SK-N-SH treated with all-trans-retinoic acid at 6 μM for 48 hours (cell line): ENCODE measurements around the gene NOXO1.

ENCODE experiments used
- ATAC-seq: fragments of 200-7000 bp; cut with Tn5 transposase; 3 replicates; pipeline ENCODE4 v1.9.1; 2020; ENCODE audit warnings: mild to moderate bottlenecking, moderate library complexity
- ARNTL ChIP-seq: fragments of 450-650 bp; formaldehyde crosslinking; IDR thresholded peaks from 2 replicates; pipeline ENCODE4 v1.5.0; 2020; ENCODE audit warnings: low read depth, mild to moderate bottlenecking, moderate library complexity, borderline replicate concordance
- BACH2 ChIP-seq: fragments of 250-450 bp; sonication (Bioruptor Pico); IDR thresholded peaks from 2 replicates; pipeline ENCODE4 v1.9.0; 2021; ENCODE audit warnings: mild to moderate bottlenecking, borderline replicate concordance
- CREB5 ChIP-seq: fragments of 250-450 bp; sonication (Bioruptor Pico); IDR thresholded peaks from 2 replicates; pipeline ENCODE4 v1.5.1; 2020; ENCODE audit warnings: low read depth, mild to moderate bottlenecking, moderate library complexity
- CSDC2 ChIP-seq: fragments of 250-450 bp; sonication (Bioruptor Pico); IDR thresholded peaks from 2 replicates; pipeline ENCODE4 v1.5.0; 2020; ENCODE audit warnings: mild to moderate bottlenecking, moderate library complexity
- CSRNP3 ChIP-seq: fragments of 250-450 bp; sonication (Bioruptor Pico); IDR thresholded peaks from 2 replicates; pipeline ENCODE4 v1.5.1; 2021; ENCODE audit warnings: mild to moderate bottlenecking, moderate library complexity
- ESRRG ChIP-seq: fragments of 250-450 bp; sonication (Bioruptor Pico); IDR thresholded peaks from 2 replicates; pipeline ENCODE4 v1.6.1; 2021; ENCODE audit warnings: mild to moderate bottlenecking
- GLIS3 ChIP-seq: fragments of 250-450 bp; sonication (Bioruptor Pico); IDR thresholded peaks from 2 replicates; pipeline ENCODE4 v1.5.0; 2020; ENCODE audit warnings: mild to moderate bottlenecking, moderate library complexity
- ISL1 ChIP-seq: fragments of 250-450 bp; sonication (Bioruptor Pico); IDR thresholded peaks from 2 replicates; pipeline ENCODE4 v2.1.2; 2022; ENCODE audit warnings: mild to moderate bottlenecking, moderate library complexity
- PATZ1 ChIP-seq: fragments of 250-450 bp; sonication (Bioruptor Pico); IDR thresholded peaks from 2 replicates; pipeline ENCODE4 v1.8.0; 2020; ENCODE audit warnings: mild to moderate bottlenecking, moderate library complexity, borderline replicate concordance
- POU6F1 ChIP-seq: fragments of 250-450 bp; sonication (Bioruptor Pico); IDR thresholded peaks from 2 replicates; pipeline ENCODE4 v1.8.0; 2021; ENCODE audit warnings: low read depth, mild to moderate bottlenecking, moderate library complexity, borderline replicate concordance
- PPARA ChIP-seq: fragments of 250-450 bp; sonication (Bioruptor Pico); IDR thresholded peaks from 2 replicates; pipeline ENCODE4 v1.5.0; 2020; ENCODE audit warnings: mild to moderate bottlenecking, borderline replicate concordance
- RARB ChIP-seq: fragments of 250-450 bp; sonication (Bioruptor Pico); IDR thresholded peaks from 2 replicates; pipeline ENCODE4 v1.8.0; 2021; ENCODE audit warnings: mild to moderate bottlenecking, moderate library complexity
- SNAI2 ChIP-seq: fragments of 250-450 bp; sonication (Bioruptor Pico); IDR thresholded peaks from 2 replicates; pipeline ENCODE4 v1.5.0; 2020; ENCODE audit warnings: mild to moderate bottlenecking, moderate library complexity
- TCF4 ChIP-seq: fragments of 250-450 bp; sonication (Bioruptor Pico); IDR thresholded peaks from 2 replicates; pipeline ENCODE4 v1.8.0; 2021; ENCODE audit warnings: mild to moderate bottlenecking, moderate library complexity, borderline replicate concordance
- TOX ChIP-seq: fragments of 250-450 bp; sonication (Bioruptor Pico); IDR thresholded peaks from 2 replicates; pipeline ENCODE4 v1.8.0; 2021; ENCODE audit warnings: mild to moderate bottlenecking, moderate library complexity, borderline replicate concordance
- ZC3H10 ChIP-seq: fragments of 250-450 bp; sonication (Bioruptor Pico); IDR thresholded peaks from 2 replicates; pipeline ENCODE4 v1.5.1; 2021; ENCODE audit warnings: mild to moderate bottlenecking, moderate library complexity
- ZFP30 ChIP-seq: fragments of 450-650 bp; formaldehyde crosslinking; IDR thresholded peaks from 2 replicates; pipeline ENCODE4 v1.5.0; 2022; ENCODE audit warnings: mild to moderate bottlenecking, moderate library complexity
- ZNF565 ChIP-seq: fragments of 450-650 bp; formaldehyde crosslinking; conservative IDR thresholded peaks from 2 replicates; pipeline ENCODE4 v1.5.0; 2020; ENCODE audit warnings: low read depth, mild to moderate bottlenecking, moderate library complexity
- ZNF70 ChIP-seq: fragments of 450-650 bp; formaldehyde crosslinking; IDR thresholded peaks from 2 replicates; pipeline ENCODE4 v1.5.0; 2020; ENCODE audit warnings: mild to moderate bottlenecking, moderate library complexity
- ZNF8 ChIP-seq: fragments of 450-650 bp; formaldehyde crosslinking; IDR thresholded peaks from 2 replicates; pipeline ENCODE4 v1.5.0; 2020; ENCODE audit warnings: mild to moderate bottlenecking, moderate library complexity

NOXO1 gene

GRCh38 chr16:2025251-2025650, 44.0 kb upstream of the NOXO1 start (continued):
- TF ChIP-seq POU6F1 (CRISPR knock-in tag) = no peak

- ATAC-seq = no peak
- TF ChIP-seq ZC3H10 (no peak), PATZ1 (CRISPR knock-in tag) (no peak), ZFP30 (CRISPR knock-in tag) (no peak), BACH2 (CRISPR knock-in tag) (no peak), TOX (no peak), PPARA (CRISPR knock-in tag) (no peak), CSDC2 (CRISPR knock-in tag) (no peak), ISL1 (CRISPR knock-in tag) (no peak), TCF4 (CRISPR knock-in tag) (no peak), SNAI2 (no peak), CSRNP3 (CRISPR knock-in tag) (no peak), ZNF70 (no peak), RARB (no peak), ZNF8 (CRISPR knock-in tag) (no peak), ZNF565 (CRISPR knock-in tag) (no peak)
Measured at GRCh38 chr16:2024032-2024420, 42.8 kb upstream of the NOXO1 start.

- peak; percentile 82 for ATAC-seq
Measured at GRCh38 chr16:2023092-2024031, 42.1 kb upstream of the NOXO1 start.

More at GRCh38 chr16:2023092-2024031, 42.1 kb upstream of the NOXO1 start:
- TF ChIP-seq RARB (no peak), POU6F1 (CRISPR knock-in tag) (no peak), CSRNP3 (CRISPR knock-in tag) (no peak), CREB5 (CRISPR knock-in tag) (no peak), ZNF565 (CRISPR knock-in tag) (no peak), SNAI2 (no peak), CSDC2 (CRISPR knock-in tag) (no peak), ZNF8 (CRISPR knock-in tag) (no peak), ESRRG (CRISPR knock-in tag) (no peak), TCF4 (CRISPR knock-in tag) (no peak), GLIS3 (CRISPR knock-in tag) (no peak), TOX (no peak), ARNTL (CRISPR knock-in tag) (no peak), ZNF70 (no peak), ZFP30 (CRISPR knock-in tag) (no peak), BACH2 (CRISPR knock-in tag) (no peak)
